Measurements from ENCODE around the gene CCND1.

CCND1 gene

DNA sequence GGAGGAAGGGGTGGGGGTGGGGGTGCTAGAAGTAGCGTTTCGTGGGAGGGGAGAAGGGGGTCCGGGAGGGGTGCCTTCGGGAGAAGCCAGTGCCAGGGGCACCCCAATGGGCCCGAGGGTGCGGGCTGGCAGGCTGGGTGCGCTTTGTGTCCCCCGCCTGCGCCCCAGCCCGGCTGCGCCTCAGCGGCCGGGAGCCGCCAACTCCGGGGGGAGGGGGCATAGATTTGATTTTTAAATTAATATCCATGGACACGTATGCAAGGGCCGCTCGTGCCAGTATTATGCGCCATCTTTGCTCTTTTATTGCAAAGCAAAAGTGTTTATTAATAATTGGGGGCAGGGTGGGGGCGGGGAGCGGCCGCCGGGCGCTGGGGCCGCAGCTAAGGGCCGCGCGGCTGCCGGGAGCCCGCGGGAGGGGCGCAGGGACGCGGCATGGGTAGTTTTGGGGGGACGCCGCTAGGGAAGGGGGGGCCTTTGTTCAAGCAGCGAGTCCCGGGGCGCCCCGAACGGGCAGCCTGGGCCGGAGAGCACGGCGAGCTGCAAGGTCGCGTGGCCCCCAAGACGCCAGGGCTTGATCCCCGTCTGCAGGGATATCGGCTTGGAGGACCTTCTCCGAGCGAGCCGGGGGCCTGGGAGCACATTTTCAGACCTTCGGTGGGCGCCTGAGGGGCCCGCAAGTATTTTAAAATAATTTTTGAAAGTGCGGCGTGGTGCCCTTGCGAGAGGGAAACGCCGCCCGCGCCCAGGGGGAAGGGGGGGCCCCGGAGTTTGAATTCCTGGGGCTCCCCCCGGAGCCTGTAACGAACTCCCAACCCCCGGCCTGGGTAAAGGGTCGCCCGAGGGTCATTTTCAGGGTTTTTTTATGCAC lies 959 bp downstream of the CCND1 start:
- no peak for DNase-seq (ENCODE audit: low read depth)

DNA sequence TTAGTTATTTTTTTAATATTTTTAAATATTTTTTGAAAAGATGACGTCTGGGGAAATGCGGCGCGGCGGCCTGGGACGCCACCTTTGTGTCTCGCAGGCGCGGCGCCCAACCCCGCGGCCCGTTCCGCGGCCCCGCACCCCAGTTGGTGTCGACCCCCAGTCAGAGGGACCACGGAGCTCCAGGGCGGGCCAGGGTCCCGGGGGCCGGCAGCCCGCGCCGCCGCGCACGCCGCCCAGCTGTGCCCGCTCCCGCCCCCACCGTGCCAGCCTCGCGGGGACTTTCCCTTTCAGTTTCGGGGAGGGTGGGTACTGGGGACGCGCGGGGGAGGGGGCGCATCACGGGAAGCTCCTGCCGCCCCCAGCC lies 1.6 kb downstream of the CCND1 start:
- DNase-seq (ENCODE audit: low read depth) = peak; percentile 22

DNA sequence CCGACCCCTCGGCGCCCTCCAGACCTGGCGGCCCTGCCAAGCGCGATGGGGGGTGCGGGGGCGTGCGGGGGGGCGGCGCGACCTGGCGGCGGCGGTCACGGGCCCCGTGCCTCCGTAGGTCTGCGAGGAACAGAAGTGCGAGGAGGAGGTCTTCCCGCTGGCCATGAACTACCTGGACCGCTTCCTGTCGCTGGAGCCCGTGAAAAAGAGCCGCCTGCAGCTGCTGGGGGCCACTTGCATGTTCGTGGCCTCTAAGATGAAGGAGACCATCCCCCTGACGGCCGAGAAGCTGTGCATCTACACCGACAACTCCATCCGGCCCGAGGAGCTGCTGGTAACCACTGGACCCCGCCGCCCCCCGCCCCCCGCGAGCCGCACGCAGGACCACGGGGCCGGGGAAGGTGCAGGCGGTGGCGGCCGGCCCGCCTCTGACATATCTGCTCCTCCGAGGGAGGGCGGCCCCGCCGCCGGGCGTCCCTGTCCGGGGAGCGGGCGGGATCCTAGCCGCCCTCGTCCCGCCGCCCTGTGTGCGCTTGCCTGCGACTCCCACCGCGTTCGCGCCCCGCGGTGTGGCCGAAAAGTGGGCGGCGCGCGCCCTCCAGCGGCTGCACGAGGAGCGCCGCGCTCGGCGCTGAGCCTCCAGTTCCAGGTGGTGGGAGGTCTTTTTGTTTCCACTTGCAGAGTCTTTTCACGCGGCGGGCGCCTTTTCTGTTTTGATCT lies 2.1 kb downstream of the CCND1 start:
- peak; percentile 62 for DNase-seq (ENCODE audit: low read depth)

DNA sequence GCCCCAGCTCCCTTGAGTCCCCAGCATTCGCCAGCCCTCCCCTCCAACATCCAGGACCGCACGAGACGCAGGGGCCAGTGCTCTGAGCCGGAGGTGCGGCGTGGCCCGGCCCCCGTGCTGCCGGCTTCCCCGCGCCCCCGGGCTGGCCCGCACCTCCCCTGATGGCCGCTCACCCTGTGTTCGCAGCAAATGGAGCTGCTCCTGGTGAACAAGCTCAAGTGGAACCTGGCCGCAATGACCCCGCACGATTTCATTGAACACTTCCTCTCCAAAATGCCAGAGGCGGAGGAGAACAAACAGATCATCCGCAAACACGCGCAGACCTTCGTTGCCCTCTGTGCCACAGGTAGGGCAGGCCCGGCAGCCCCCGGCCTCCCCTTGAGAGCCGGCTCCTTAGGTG lies 2.7 kb downstream of the CCND1 start:
- no peak for DNase-seq (ENCODE audit: low read depth)

DNA sequence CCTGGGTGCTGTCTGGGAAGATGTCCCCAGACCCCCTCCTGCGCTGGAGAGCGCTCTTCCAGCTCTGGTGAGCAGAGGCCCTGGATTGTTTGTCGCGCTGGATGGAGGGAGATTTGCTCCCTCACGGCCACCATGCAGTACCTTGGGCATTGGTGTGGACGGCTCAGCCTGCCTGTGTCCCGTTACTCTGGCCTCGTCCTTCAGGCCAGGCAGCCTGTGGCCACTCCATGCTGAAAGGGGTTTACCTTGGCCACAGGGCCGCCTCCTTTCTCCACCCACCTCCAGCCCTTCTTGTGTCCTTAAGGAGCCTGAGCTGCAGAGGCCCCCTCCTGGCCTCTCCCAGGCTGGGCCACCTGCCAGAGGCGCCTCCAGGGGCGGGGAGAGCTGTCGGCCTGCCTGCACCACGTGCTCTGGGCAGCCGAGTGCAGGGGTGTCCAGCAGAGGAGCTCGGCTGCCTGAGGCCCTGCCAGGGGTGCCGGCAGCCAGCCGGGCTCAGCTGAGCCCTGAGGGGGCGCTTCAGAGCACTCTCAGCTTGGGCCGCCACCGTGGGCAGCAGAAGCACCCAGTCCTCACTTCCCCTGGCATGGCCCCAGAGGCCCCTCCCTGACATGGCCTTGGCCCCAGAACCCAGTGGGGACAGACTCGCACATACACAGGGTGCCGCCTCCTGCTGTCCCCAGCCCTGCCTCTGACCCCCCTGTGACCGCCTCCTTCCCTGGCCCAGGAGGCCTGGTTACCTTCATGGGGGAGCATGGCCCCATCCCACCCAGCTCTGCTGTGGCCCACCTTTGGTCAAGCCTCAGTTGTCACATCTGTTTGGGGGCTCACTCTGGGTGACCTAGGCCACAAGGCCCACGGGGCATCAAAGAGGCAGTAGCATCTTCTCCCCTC lies 3.4 kb downstream of the CCND1 start:
- DNase-seq (ENCODE audit: low read depth) = no peak

DNA sequence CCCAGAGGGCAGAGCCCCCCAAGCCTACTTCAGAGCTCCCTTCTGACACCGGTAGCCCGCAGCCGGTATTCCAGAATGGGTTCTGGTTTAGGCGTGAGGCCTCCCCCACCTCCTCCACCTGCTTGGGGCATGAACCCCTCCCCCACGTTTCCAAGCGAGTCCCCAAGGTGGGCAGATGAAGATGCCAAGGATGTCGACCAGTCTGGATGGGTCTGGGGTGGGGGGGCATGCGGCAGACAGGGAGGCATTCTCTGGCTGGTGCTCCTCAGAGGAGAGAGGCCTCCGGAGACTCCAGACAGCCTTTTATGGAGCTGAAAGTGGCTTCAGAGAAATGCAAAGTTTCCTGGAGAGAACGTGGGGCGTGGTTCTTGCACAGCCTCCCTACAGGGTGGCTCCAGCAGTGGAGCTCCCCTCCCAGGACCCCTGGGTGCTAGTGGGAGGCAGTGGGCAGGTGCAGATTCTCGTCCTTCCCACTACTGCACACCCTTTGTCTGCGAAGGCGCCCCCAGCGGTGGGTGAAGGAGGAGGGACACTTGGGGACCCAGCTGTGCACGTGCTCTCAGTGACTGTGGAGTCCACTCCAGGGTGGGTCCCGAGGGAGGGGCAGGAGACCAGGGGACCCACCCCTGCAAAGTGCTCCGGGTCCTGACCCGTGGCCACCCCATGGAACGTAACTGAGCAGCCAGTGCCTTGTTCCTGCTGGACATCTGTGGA lies 4.2 kb downstream of the CCND1 start:
- no peak for DNase-seq (ENCODE audit: low read depth)

DNA sequence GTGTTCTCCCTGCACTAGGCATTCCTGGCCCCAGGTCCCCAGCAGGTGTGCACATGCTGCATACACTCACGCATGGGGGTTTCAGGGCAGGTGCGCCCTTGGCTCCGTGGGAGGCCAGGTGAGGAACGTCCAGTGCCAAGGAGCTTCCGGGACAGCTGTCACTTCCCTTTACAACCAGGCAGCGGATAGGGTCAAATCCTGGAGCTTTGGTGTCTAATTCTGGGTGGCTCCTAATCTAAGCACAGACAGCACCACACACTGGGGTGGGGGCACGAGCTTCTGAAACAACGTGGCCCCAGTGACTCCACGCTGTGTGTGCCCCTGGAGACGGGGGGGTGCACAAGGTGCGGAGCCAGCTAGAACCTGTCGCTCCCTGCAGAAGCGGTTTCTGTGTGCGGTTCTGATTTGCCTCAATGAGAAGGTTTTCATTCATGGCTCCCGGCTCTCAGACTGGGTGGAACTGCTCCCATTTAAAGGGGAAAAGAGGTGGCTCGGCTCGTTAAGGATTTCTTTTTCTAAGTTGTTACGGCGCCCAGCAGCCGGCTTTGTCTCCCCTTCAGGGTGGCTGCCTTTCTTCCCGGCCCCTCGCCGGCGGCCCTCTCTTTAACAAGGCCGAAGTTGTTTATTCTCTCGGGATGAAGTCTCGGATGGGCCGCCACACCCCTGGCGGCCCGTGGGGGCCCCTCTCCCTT lies 5.0 kb downstream of the CCND1 start:
- no peak for DNase-seq (ENCODE audit: low read depth)

DNA sequence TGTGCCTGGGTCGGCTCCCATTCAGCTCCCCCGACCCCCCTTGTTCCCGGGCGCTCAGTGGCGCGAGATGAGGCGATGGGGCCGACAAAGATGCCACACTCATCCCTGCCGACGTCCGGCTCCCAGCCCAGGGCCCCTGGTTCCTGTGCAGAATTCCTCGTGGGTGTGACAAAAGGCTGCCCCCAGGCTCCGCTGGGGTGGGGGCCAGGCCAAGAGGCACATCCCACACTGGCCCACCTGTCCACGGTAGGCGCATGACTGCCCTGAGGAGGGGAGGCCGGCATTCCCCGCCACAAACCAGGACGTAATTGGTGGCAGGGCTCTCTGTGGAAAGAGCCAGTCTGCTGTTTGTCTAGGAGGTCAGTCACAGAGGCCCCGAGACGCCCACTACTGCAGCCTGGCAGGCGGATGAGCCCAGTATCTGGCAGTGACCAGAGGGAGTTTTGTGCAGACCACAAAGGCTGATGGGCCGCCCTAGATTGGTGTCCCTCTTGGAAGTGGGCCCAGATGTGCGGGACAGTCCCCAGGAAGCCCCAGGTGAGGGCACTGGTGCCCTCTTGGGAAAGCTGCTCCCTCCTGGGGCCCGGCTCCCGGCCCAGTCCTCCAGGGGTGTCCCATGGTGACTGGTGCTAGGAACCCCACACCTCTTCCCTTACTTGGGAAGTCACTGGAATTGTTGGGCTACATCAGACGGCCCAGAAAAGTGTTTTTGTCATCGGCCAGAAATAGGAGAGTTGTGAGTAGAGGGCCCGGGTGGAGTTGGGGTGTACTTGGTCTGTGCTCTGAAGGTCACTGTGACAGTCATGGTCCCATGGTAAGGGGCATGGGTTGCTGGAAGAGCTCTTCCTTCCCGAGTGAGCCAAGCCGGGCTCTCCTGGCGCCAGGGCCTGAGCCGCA lies 5.8 kb downstream of the CCND1 start:
- no peak for DNase-seq (ENCODE audit: low read depth)

DNA sequence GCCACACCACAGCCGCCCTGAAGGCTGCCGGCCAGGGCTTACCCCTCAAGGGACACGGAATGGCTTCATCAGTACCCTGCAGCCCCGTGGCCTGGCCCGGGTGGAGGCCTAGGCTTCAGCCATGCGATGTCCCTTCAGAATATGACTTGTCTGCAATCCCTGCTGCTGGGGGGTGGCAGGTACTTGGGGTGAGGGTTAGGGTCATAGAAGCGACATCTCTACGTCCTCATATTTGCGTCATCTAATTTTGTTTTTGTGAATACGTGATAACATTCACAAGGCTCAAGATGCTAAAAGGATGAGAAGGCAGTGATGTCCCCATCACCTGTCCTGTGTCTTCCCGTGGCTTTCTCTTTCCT lies 6.4 kb downstream of the CCND1 start:
- no peak for DNase-seq (ENCODE audit: low read depth)

DNA sequence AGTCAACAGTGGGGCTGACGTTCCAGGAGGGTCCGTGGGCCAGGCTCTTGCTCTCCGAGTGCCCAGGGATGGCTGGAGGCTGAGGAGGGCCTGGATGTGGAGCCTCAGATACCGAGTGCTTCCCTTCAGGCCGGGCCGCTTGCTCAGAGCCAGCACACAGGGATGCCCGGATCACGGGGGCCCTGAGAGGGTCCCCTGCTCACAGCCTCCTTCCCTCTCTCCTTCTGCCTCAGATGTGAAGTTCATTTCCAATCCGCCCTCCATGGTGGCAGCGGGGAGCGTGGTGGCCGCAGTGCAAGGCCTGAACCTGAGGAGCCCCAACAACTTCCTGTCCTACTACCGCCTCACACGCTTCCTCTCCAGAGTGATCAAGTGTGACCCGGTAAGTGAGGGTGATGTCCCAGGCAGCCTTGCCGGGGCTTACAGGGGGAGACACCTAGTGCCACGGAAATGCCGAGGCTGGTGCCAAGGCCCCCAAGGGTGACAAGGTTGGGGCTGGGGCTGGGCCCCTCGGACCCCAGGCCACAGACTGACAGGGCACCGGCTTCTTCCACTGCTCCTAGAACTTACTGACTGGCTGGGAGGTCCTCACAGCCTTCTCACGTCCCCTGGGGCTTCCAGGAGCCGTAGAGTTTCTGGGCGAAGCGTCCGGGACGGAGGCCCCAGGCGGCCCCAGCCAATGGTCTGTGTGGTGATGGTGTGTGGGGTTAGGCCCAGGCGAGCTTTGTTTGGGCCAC lies 7.0 kb downstream of the CCND1 start:
- no peak for DNase-seq (ENCODE audit: low read depth)

DNA sequence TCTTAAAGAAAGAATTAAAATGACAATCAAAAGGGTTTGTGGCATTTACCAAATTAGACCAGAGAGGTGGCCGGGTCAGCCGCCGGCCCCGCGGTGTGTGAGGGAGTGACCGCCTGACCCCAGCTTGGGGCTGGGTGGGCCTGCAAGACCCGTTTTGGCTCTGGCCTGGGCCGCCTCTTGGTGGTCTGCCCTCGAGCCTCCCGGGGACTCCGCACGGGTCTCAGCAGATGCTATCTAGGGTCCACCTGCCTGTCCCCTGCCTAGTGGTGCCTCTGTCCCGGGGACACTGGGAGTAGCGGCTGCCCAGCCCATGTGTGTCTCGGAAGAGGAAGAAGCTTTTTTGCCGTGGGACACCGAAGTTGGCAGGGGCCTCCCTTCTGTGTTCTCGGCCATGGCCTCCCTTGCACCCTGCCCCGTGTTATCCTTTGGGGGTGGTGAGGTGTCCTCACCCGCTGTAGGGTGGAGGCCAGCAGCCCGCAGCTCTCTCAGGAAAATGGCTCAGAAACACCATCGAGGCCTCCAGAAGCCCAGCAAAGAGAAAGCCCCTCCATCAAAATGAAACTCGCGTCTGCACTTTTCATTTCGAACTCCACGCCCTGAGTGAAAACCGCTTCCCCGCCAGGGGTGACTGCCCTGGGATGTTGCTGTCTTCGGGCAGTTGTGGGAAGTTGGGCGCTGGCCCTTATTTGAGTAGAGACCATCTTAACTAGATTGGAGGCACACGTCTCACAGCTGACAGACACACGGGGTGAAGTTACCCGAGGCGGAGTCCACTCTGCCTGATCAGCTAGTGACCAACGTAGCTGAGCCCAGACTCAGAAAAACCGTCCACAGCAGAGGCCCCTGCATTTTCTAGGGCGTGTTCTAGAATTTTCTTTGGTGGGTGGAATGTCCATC lies 8.0 kb downstream of the CCND1 start:
- DNase-seq (ENCODE audit: low read depth) = no peak

DNA sequence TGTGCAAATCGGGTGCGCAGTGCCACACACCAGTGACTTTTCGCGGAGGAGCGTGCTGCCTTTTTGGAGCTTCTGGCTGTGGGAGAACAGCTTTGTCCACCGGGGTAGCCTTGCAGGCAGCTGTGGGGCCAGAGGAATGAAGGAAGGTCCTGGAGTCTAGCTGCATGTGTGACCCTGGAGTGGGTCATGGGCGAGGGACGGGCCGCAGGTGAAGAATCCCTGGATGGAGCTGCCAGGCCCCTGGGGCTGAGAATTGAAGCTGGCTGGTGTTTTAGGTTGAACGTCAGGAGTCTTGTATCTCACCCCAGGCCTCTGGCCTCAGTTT lies 8.6 kb downstream of the CCND1 start:
- no peak for DNase-seq (ENCODE audit: low read depth)

DNA sequence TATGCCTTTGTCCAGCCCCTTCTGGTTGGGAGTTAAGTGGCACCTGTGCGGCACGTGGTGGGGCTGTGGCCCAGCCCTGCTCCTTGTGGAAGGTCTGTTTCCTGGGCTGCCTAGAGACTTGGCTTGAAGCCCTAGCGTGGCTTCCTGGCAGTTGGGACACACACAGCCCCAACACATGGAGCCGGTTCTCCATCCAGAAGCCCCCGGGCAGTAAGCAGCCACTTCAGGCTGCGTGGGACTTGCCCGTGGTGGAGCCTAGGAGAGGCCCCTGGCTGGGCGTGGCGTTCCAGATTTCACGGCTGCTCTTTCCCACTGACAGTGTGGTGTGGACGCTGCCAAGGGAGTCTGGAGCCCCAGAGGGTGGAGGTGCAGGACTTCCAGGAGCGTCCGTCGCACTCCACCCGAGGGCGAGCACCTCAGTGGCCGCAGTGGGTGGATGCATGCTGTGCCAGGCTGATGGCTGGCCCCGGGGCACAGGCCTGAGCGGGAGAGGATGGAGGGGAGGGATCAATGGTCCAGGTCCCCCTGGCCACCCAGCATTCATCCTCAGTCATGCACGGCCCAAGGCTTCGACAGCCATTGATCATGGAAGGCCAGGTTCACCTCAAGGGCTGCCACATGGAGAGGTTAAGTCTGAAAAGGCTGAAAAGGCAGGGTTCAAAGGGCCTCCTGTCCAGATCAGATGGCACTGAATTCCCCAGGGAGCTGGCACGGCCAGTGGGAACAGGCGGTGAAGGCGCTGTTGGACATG lies 9.3 kb downstream of the CCND1 start:
- DNase-seq (ENCODE audit: low read depth) = no peak

DNA sequence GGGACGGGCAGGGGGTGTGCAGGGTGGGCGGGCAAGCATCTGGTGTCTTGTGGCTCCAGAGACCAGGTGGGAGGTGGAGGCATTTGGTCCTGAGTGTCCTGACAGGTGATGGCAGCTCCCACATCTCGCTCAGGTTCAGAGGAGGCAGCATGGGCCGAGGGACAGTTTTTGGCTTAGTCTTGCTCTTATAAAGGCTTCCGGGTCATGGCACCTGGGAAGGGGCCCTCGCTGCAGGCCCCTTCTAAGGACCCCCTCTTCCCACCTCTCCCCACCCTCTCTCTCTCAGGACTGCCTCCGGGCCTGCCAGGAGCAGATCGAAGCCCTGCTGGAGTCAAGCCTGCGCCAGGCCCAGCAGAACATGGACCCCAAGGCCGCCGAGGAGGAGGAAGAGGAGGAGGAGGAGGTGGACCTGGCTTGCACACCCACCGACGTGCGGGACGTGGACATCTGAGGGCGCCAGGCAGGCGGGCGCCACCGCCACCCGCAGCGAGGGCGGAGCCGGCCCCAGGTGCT lies 9.9 kb downstream of the CCND1 start:
- DNase-seq (ENCODE audit: low read depth) = no peak

DNA sequence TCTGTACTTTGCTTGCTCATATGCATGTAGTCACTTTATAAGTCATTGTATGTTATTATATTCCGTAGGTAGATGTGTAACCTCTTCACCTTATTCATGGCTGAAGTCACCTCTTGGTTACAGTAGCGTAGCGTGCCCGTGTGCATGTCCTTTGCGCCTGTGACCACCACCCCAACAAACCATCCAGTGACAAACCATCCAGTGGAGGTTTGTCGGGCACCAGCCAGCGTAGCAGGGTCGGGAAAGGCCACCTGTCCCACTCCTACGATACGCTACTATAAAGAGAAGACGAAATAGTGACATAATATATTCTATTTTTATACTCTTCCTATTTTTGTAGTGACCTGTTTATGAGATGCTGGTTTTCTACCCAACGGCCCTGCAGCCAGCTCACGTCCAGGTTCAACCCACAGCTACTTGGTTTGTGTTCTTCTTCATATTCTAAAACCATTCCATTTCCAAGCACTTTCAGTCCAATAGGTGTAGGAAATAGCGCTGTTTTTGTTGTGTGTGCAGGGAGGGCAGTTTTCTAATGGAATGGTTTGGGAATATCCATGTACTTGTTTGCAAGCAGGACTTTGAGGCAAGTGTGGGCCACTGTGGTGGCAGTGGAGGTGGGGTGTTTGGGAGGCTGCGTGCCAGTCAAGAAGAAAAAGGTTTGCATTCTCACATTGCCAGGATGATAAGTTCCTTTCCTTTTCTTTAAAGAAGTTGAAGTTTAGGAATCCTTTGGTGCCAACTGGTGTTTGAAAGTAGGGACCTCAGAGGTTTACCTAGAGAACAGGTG lies 11.1 kb downstream of the CCND1 start:
- no peak for DNase-seq (ENCODE audit: low read depth)

DNA sequence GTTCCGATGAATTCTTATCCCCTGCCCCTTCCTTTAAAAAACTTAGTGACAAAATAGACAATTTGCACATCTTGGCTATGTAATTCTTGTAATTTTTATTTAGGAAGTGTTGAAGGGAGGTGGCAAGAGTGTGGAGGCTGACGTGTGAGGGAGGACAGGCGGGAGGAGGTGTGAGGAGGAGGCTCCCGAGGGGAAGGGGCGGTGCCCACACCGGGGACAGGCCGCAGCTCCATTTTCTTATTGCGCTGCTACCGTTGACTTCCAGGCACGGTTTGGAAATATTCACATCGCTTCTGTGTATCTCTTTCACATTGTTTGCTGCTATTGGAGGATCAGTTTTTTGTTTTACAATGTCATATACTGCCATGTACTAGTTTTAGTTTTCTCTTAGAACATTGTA lies 12.0 kb downstream of the CCND1 start:
- DNase-seq (ENCODE audit: low read depth) = no peak

DNA sequence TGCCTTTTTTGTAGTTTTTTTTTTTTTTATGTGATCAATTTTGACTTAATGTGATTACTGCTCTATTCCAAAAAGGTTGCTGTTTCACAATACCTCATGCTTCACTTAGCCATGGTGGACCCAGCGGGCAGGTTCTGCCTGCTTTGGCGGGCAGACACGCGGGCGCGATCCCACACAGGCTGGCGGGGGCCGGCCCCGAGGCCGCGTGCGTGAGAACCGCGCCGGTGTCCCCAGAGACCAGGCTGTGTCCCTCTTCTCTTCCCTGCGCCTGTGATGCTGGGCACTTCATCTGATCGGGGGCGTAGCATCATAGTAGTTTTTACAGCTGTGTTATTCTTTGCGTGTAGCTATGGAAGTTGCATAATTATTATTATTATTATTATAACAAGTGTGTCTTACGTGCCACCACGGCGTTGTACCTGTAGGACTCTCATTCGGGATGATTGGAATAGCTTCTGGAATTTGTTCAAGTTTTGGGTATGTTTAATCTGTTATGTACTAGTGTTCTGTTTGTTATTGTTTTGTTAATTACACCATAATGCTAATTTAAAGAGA lies 12.5 kb downstream of the CCND1 start:
- DNase-seq (ENCODE audit: low read depth) = no peak
